ENCODE results near the gene PEX10. TPM values are rescaled to one million over a fixed set of nuclear protein-coding genes. Genes with fewer than 3 reads are reported as not detected.

The PEX10 gene
- polyA plus RNA-seq, 2 donors, result 19.7 to 21.1 TPM

DNA sequence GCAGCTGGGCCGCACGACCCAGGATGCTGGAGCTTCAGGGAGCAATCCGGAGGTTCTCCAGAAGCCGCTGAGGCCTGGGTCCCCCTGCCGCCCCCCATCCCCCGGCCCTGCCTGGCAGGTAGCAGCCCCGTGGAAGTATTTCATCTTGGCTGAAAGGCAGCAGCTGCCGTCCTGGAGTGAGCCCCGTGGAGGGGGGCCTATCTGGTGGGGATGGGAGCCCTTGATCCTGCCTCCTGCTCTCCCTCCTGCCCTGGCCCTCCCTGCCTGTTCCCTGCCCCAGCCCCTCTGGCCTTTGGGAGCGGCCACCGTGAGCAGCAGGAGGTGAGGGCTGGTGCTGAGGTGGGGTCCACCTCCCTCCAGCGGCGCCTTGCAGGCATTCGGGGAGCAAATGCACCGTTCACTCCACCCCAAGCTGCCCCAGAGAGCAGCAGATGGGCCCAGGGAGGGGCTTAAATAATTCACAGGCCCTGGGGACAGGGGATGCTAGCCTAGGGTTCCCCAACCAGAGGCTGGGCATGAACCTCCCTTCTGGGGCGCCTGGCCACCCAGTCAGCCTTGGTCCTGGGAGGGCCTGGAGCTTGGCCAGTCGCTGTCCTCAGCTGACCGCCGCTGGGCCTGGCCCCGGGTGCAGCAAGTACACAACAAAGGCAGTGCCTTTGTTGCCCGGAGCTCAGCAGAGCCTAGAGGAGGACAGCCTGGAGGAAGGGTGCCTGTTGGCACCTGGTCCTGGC is 40.0 kb upstream of the PEX10 start:
- no peak overlapping the region for H3K27ac ChIP-seq (ENCODE audit: low read depth in 2 of 2, low read length in 1 of 2)
- H3K4me1 ChIP-seq (ENCODE audit: control insufficient read depth in 2 of 2, insufficient read depth in 2 of 2, low read length in 1 of 2), result peaks cover 3 to 6% of the 10 kb centered on the region in 2 donors
- H3K36me3 ChIP-seq (ENCODE audit: control insufficient read depth in 2 of 2, insufficient read depth in 2 of 2, low read length in 1 of 2), result no peaks in the 10 kb centered on the region
- no peaks in the 10 kb centered on the region for H3K27me3 ChIP-seq (ENCODE audit: control insufficient read depth in 1 of 2, insufficient read depth in 2 of 2, low read length in 2 of 2)
- no peaks in the 10 kb centered on the region for H3K9me3 ChIP-seq (ENCODE audit: control insufficient read depth in 2 of 2, insufficient read depth in 1 of 2, low read depth in 1 of 2, low read length in 1 of 2)
- WGBS, 2 donors, result 53 to 58% methylated on average over 21 of the region's 21 CpGs
- no peak overlapping the region for H3K4me3 ChIP-seq (ENCODE audit: low read depth in 1 of 2, low read length in 2 of 2)

DNA sequence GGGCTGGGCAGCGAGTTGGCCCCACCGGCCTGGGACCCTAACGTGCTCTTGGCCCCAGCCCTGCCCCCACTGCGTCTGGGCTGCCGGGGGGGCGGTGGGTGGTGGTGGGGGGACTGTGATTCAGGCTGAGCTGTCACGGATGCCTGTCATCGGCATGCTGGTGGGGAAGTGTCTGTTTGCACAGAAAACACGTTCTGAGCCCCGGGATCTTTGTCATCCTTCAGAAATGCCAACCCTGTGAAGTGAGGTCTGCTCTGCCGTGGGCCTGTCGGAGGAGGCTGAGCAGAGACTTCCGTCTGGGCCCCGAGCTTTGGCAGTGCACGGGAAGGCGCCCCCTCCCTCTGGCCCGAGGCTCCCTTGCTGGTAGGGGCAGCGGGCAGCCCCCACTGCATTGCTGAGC is 39.4 kb upstream of the PEX10 start:
- 28 to 38% methylated on average over 16 to 18 of the region's 18 CpGs for WGBS, 2 donors
- H3K4me3 ChIP-seq (ENCODE audit: low read depth in 1 of 2, low read length in 2 of 2), result no peak overlapping the region
- H3K4me1 ChIP-seq (ENCODE audit: control insufficient read depth in 2 of 2, insufficient read depth in 2 of 2, low read length in 1 of 2), result peaks cover 3 to 6% of the 10 kb centered on the region in 2 donors
- H3K27me3 ChIP-seq (ENCODE audit: control insufficient read depth in 1 of 2, insufficient read depth in 2 of 2, low read length in 2 of 2), result no peaks in the 10 kb centered on the region
- H3K36me3 ChIP-seq (ENCODE audit: control insufficient read depth in 2 of 2, insufficient read depth in 2 of 2, low read length in 1 of 2), result no peaks in the 10 kb centered on the region
- no peaks in the 10 kb centered on the region for H3K9me3 ChIP-seq (ENCODE audit: control insufficient read depth in 2 of 2, insufficient read depth in 1 of 2, low read depth in 1 of 2, low read length in 1 of 2)
- no peak overlapping the region for H3K27ac ChIP-seq (ENCODE audit: low read depth in 2 of 2, low read length in 1 of 2)

DNA sequence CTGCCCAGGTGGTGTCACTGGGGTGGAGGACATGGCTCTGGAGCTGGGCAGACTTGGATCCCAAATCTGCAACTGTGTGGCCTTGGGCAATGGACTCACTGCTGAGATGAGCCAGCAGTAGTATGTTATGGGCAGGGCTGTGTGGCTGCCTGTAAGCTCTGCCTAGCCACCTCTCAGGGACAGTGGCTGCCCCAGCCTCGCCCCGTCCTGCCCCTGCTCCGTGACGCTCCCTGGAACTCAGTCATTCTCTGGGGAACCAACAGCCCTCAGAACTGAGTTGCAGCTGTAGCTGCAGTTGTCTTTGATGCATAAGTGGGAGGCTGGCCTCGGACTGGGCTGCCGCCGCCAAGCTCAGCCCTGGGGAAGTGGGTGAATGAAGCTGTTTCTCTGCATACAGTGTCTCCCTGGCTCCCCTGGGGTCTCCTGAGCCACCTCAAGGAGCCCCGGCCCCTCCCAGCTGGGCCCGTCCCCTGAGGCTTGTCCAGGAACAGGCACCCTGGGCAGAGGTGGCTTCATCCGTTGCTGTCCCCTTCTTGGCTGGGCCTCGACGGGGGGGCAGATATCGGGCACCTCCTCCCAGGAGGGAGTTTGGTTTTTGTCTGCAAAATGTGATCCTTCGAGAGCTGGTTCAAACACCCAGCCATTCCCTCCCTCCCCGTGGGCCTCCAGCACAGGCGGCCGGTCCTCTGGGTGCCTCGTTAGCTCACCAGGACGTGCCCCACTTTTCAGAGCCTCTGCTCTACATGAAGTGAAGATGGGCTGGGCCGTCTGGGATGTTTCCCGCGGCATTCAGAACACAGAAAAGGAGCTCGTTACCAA is 37.5 kb upstream of the PEX10 start:
- Histone ChIP-seq H3K9me3 (ENCODE audit: control insufficient read depth in 2 of 2, insufficient read depth in 1 of 2, low read depth in 1 of 2, low read length in 1 of 2) (no peaks in the 10 kb centered on the region), H3K4me3 (ENCODE audit: low read depth in 1 of 2, low read length in 2 of 2) (no peak overlapping the region), H3K4me1 (ENCODE audit: control insufficient read depth in 2 of 2, insufficient read depth in 2 of 2, low read length in 1 of 2) (peaks cover 3% of the 10 kb centered on the region in 2 donors), H3K27ac (ENCODE audit: low read depth in 2 of 2, low read length in 1 of 2) (no peak overlapping the region), H3K36me3 (ENCODE audit: control insufficient read depth in 2 of 2, insufficient read depth in 2 of 2, low read length in 1 of 2) (no peaks in the 10 kb centered on the region), H3K27me3 (ENCODE audit: control insufficient read depth in 1 of 2, insufficient read depth in 2 of 2, low read length in 2 of 2) (no peaks in the 10 kb centered on the region)
- WGBS, 2 donors, result 69 to 80% methylated on average over 23 of the region's 23 CpGs

DNA sequence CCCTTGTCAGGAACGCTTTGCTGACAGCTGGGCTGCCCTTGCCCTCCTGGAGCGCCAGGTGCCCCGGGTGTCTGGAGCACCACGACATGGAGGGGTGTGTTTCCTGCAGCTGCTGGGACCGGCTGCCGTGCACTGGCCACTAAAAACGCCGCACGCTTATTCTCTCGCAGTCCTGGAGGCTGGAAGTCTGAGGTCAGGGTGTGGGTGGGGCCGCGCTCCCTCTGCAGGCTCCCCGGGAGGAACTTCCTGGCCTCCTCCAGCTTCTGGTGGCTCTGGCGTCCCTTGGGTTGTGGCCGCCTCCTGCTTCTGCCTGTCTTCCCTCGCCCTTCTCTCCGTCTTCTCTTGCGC is 35.7 kb upstream of the PEX10 start:
- H3K4me1 ChIP-seq (ENCODE audit: control insufficient read depth in 2 of 2, insufficient read depth in 2 of 2, low read length in 1 of 2), result peaks cover 3% of the 10 kb centered on the region in 2 donors
- H3K36me3 ChIP-seq (ENCODE audit: control insufficient read depth in 2 of 2, insufficient read depth in 2 of 2, low read length in 1 of 2), result no peaks in the 10 kb centered on the region
- H3K4me3 ChIP-seq (ENCODE audit: low read depth in 1 of 2, low read length in 2 of 2), result no peak overlapping the region
- 59 to 66% methylated on average over 10 to 18 of the region's 18 CpGs for WGBS, 2 donors
- H3K27me3 ChIP-seq (ENCODE audit: control insufficient read depth in 1 of 2, insufficient read depth in 2 of 2, low read length in 2 of 2), result peaks cover 0 to 2% of the 10 kb centered on the region in 2 donors
- H3K9me3 ChIP-seq (ENCODE audit: control insufficient read depth in 2 of 2, insufficient read depth in 1 of 2, low read depth in 1 of 2, low read length in 1 of 2), result no peaks in the 10 kb centered on the region
- no peak overlapping the region for H3K27ac ChIP-seq (ENCODE audit: low read depth in 2 of 2, low read length in 1 of 2)

DNA sequence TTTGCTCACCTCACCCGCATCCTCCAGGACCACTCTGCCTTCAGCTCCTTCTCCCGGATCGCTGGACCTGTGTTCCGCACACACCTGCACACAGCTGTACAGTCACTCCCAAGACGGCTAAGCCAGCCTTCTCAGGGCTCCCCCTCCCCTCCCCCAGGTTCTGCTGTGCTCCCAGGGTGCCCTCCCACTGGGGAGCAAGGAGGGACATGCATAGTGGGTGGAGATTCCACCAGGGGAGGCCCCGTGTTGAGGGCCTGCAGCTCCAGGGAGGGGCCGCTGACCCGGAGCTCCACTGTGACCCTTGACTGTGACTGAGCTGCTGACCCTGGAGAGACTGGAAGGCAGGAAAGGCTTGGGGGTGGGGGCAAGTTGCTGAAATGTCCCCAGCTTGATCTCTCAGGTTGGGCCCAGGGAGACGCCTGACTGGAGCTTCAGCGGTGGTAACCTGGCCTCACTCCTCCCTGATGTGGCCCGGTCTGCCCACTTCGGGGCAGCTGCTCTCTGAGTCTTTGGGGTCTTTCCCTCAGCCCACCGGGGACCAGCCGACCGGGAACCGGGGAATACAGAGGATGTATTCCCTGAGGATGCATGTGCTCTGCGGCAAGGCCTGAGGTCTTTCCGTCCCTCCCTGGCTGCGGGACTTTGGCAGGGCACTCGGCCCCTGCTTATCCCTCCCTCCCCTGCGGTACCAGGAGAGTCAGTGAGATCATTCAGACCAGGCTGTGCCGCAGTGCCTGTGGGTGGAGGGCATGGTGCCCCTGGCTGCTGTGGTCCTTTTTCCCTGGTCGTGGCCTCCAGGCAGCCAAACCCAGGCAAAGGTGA is 35.1 kb upstream of the PEX10 start:
- no peaks in the 10 kb centered on the region for H3K36me3 ChIP-seq (ENCODE audit: control insufficient read depth in 2 of 2, insufficient read depth in 2 of 2, low read length in 1 of 2)
- no peak overlapping the region for H3K27ac ChIP-seq (ENCODE audit: low read depth in 2 of 2, low read length in 1 of 2)
- no peaks in the 10 kb centered on the region for H3K9me3 ChIP-seq (ENCODE audit: control insufficient read depth in 2 of 2, insufficient read depth in 1 of 2, low read depth in 1 of 2, low read length in 1 of 2)
- H3K27me3 ChIP-seq (ENCODE audit: control insufficient read depth in 1 of 2, insufficient read depth in 2 of 2, low read length in 2 of 2), result peaks cover 0 to 2% of the 10 kb centered on the region in 2 donors
- H3K4me3 ChIP-seq (ENCODE audit: low read depth in 1 of 2, low read length in 2 of 2), result no peak overlapping the region
- peaks cover 3 to 5% of the 10 kb centered on the region in 2 donors for H3K4me1 ChIP-seq (ENCODE audit: control insufficient read depth in 2 of 2, insufficient read depth in 2 of 2, low read length in 1 of 2)
- 63 to 69% methylated on average over 23 of the region's 23 CpGs for WGBS, 2 donors

DNA sequence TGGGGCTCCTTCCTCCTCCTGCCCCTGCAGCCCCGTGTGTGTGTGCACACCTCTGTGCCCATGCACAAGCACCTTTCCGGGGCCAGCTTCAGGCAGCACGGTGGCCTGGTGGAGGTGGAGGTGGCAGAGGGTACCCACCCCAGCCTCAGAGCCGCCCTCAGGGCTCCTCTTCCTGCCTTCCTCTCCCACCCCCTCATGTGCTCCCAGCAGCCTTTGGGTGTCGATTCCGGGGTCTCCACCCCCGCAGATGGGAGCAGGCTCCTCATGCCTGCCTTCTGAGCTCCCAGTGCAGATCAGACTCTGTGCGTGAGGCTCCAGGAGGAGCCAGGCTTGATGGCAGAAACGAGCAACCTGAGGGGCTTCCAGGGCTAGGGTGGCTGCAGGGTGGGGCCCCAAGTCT is 34.5 kb upstream of the PEX10 start:
- 48 to 64% methylated on average over 9 of the region's 9 CpGs for WGBS, 2 donors
- no peak overlapping the region for H3K4me3 ChIP-seq (ENCODE audit: low read depth in 1 of 2, low read length in 2 of 2)
- H3K36me3 ChIP-seq (ENCODE audit: control insufficient read depth in 2 of 2, insufficient read depth in 2 of 2, low read length in 1 of 2), result no peaks in the 10 kb centered on the region
- H3K4me1 ChIP-seq (ENCODE audit: control insufficient read depth in 2 of 2, insufficient read depth in 2 of 2, low read length in 1 of 2), result peaks cover 3 to 5% of the 10 kb centered on the region in 2 donors
- no peak overlapping the region for H3K27ac ChIP-seq (ENCODE audit: low read depth in 2 of 2, low read length in 1 of 2)
- no peaks in the 10 kb centered on the region for H3K9me3 ChIP-seq (ENCODE audit: control insufficient read depth in 2 of 2, insufficient read depth in 1 of 2, low read depth in 1 of 2, low read length in 1 of 2)
- H3K27me3 ChIP-seq (ENCODE audit: control insufficient read depth in 1 of 2, insufficient read depth in 2 of 2, low read length in 2 of 2), result peaks cover 0 to 2% of the 10 kb centered on the region in 2 donors

DNA sequence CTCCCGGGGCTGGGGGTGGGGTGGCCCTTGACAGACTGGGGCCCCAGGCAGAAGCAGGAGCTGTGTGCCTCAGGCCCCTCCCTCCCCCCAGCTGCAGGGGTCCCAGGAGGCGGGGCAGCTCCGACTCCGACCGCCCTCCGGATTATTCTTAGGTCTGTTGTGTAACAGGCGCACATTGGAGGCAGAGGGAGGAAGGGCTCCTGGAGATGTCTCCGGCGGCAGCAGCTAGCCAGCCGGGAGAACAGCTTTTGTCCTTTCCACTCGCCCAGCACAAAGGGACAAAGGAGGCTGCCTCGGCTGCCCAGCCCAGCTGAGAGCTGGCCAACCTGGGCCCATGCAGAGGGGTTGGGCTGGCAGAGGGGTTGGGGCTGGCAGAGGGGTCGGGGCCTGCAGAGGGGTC is 34.0 kb upstream of the PEX10 start:
- peaks cover 3 to 5% of the 10 kb centered on the region in 2 donors for H3K4me1 ChIP-seq (ENCODE audit: control insufficient read depth in 2 of 2, insufficient read depth in 2 of 2, low read length in 1 of 2)

DNA sequence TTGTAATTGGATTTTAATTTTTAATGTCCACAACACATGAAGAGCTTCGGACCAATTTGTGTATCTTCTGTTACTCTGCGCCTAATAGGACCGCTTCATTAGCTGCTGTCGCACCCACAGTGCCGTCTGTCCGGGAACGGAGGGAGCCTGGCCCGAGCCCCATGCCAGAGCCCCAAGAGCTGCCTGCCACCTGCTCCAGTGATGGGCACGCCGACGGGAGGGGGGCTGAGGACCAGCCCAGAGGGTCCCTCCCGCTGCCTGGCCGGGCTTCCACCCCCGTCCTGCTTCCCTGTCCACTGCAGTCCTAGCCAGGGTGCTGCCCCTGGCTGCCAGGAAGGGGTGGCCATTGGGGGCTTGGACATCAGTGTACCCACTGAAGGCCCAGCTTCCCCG is 33.5 kb upstream of the PEX10 start:
- 66 to 86% methylated on average over 15 of the region's 15 CpGs for WGBS, 2 donors
- peaks cover 3 to 5% of the 10 kb centered on the region in 2 donors for H3K4me1 ChIP-seq (ENCODE audit: control insufficient read depth in 2 of 2, insufficient read depth in 2 of 2, low read length in 1 of 2)
- no peak overlapping the region for H3K4me3 ChIP-seq (ENCODE audit: low read depth in 1 of 2, low read length in 2 of 2)
- no peaks in the 10 kb centered on the region for H3K9me3 ChIP-seq (ENCODE audit: control insufficient read depth in 2 of 2, insufficient read depth in 1 of 2, low read depth in 1 of 2, low read length in 1 of 2)
- H3K36me3 ChIP-seq (ENCODE audit: control insufficient read depth in 2 of 2, insufficient read depth in 2 of 2, low read length in 1 of 2), result no peaks in the 10 kb centered on the region
- H3K27ac ChIP-seq (ENCODE audit: low read depth in 2 of 2, low read length in 1 of 2), result no peak overlapping the region
- peaks cover 2 to 3% of the 10 kb centered on the region in 2 donors for H3K27me3 ChIP-seq (ENCODE audit: control insufficient read depth in 1 of 2, insufficient read depth in 2 of 2, low read length in 2 of 2)

More for the DNA sequence above, 34.0 kb upstream of the PEX10 start:
- 31 to 57% methylated on average over 12 to 13 of the region's 13 CpGs for WGBS, 2 donors
- peaks cover 0 to 2% of the 10 kb centered on the region in 2 donors for H3K27me3 ChIP-seq (ENCODE audit: control insufficient read depth in 1 of 2, insufficient read depth in 2 of 2, low read length in 2 of 2)
- no peaks in the 10 kb centered on the region for H3K36me3 ChIP-seq (ENCODE audit: control insufficient read depth in 2 of 2, insufficient read depth in 2 of 2, low read length in 1 of 2)
- H3K9me3 ChIP-seq (ENCODE audit: control insufficient read depth in 2 of 2, insufficient read depth in 1 of 2, low read depth in 1 of 2, low read length in 1 of 2), result no peaks in the 10 kb centered on the region
- no peak overlapping the region for H3K27ac ChIP-seq (ENCODE audit: low read depth in 2 of 2, low read length in 1 of 2)
- H3K4me3 ChIP-seq (ENCODE audit: low read depth in 1 of 2, low read length in 2 of 2), result no peak overlapping the region

DNA sequence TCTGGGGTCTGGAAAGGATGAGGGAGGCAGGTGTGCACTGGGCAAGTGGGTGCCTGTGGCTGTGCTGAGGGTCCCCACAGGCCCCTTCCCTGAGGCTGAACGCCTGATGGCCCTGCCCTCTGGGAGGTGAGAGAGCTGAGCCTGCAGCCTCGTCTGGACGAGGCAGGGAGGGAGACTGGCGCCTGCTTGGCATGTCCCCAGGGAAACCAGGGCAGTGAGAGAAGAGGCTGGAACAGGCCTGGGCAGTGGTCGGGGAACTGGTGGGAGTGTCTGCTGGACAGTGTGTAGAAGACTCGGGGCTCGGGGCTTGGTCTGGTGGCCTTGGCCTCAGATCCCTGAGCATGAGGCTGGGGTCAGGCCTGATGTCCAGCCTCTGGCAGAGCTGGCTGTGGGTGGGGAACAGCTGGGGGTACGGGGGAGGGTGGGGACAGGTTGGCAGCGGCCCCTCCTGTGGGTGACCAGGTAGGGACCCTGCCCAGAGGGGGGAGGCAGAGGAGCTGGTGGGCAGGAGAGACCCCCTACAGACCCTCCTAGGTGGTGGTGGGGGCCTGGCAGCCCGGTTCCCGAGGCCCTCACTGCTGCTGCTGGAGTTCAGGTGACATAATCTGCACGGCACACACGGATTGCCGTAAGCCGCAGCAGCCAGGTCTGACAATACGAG is 32.9 kb upstream of the PEX10 start:
- Histone ChIP-seq H3K27ac (ENCODE audit: low read depth in 2 of 2, low read length in 1 of 2) (no peak overlapping the region), H3K9me3 (ENCODE audit: control insufficient read depth in 2 of 2, insufficient read depth in 1 of 2, low read depth in 1 of 2, low read length in 1 of 2) (no peaks in the 10 kb centered on the region), H3K4me3 (ENCODE audit: low read depth in 1 of 2, low read length in 2 of 2) (no peak overlapping the region), H3K27me3 (ENCODE audit: control insufficient read depth in 1 of 2, insufficient read depth in 2 of 2, low read length in 2 of 2) (peaks cover 2 to 4% of the 10 kb centered on the region in 2 donors), H3K36me3 (ENCODE audit: control insufficient read depth in 2 of 2, insufficient read depth in 2 of 2, low read length in 1 of 2) (no peaks in the 10 kb centered on the region), H3K4me1 (ENCODE audit: control insufficient read depth in 2 of 2, insufficient read depth in 2 of 2, low read length in 1 of 2) (peaks cover 3 to 5% of the 10 kb centered on the region in 2 donors)
- 69 to 75% methylated on average over 16 of the region's 16 CpGs for WGBS, 2 donors

Measured in esophagus (tissue), 2 donors.